Stimulated activated CD4-positive, alpha-beta T cell treated with anti-CD3 and anti-CD28 coated beads, Interleukin-1b, Interleukin-23, amount 100 ng/mL, for 4 hours (primary cell): ENCODE data around the gene LGALS4.
"Not testable (repeated sequence)": the region's sequence is repeated elsewhere in the genome, so short reads cannot be mapped to it uniquely, and the experiment has no call there.

Source experiments
- DNase-seq, 2 donors: peaks; one replicate each; pipeline ENCODE4 v3.0.0-alpha.2; 2020; ENCODE audit warnings: low read depth in 2 of 2

The LGALS4 gene

GRCh38 chr19:38821230-38821825 lies 8.6 kb upstream of the LGALS4 start:
- DNase-seq = not testable (repeated sequence)

- no peak for DNase-seq
These were observed 6.6 kb upstream of the LGALS4 start for GRCh38 chr19:38819231-38819920.

- DNase-seq = no peak
These were observed 4.3 kb upstream of the LGALS4 start for GRCh38 chr19:38817081-38817480.

- DNase-seq = no peak
These were observed 3.5 kb upstream of the LGALS4 start for GRCh38 chr19:38816131-38816750.

- no peak for DNase-seq
These were observed 2.6 kb upstream of the LGALS4 start for GRCh38 chr19:38815059-38816001.

GRCh38 chr19:38813932-38814331 lies 1.2 kb upstream of the LGALS4 start:
- DNase-seq = not testable (repeated sequence)

- no peak for DNase-seq
These were observed 578 bp upstream of the LGALS4 start for GRCh38 chr19:38813323-38813722.

GRCh38 chr19:38812009-38812840 lies 520 bp downstream of the LGALS4 start:
- no peak for DNase-seq

GRCh38 chr19:38809592-38810252 lies 3.0 kb downstream of the LGALS4 start:
- no peak for DNase-seq

- DNase-seq = no peak
These were observed 4.0 kb downstream of the LGALS4 start for GRCh38 chr19:38808741-38809140.

- DNase-seq = not testable (repeated sequence)
These were observed 5.2 kb downstream of the LGALS4 start for GRCh38 chr19:38807374-38808098.

GRCh38 chr19:38806371-38806770 lies 6.4 kb downstream of the LGALS4 start:
- DNase-seq = no peak

GRCh38 chr19:38805180-38805579 lies 7.6 kb downstream of the LGALS4 start:
- no peak for DNase-seq

- DNase-seq = no peak
These were observed 9.2 kb downstream of the LGALS4 start for GRCh38 chr19:38803543-38803942.

GRCh38 chr19:38801359-38802095 lies 11.2 kb downstream of the LGALS4 start:
- no peak for DNase-seq

- no peak for DNase-seq
These were observed 12.0 kb downstream of the LGALS4 start for GRCh38 chr19:38800577-38801347.

GRCh38 chr19:38799104-38799503 lies 13.6 kb downstream of the LGALS4 start:
- no peak for DNase-seq

- DNase-seq = not testable (repeated sequence)
These were observed 15.0 kb downstream of the LGALS4 start for GRCh38 chr19:38797781-38798180.
